Duodenal mucosa (tissue), 2 donors: ENCODE measurements around the gene TMEM167A.
A peak's percentile ranks its signal among the peaks of the same experiment; 100 is the strongest.
"Not testable (repeated sequence)": the region's sequence is repeated elsewhere in the genome, so short reads cannot be mapped to it uniquely, and the experiment has no call there.

Experiments
- H3K27ac ChIP-seq: one replicate; pipeline ENCODE4 v1.7.0; 2013; ENCODE audit warnings: low read depth, low read length
- H3K27me3 ChIP-seq, 2 donors: one replicate each; pipeline ENCODE4 v1.7.0; 2013; ENCODE audit warnings: low read length in 2 of 2, control low read depth in 1 of 2; ENCODE audit not compliant: insufficient read depth in 2 of 2, control insufficient read depth in 1 of 2
- H3K36me3 ChIP-seq, 2 donors: one replicate each; pipeline ENCODE4 v1.7.0; 2013; ENCODE audit warnings: low read length in 2 of 2, control low read depth in 1 of 2; ENCODE audit not compliant: insufficient read depth in 2 of 2, control insufficient read depth in 1 of 2
- H3K4me1 ChIP-seq, 2 donors: one replicate each; pipeline ENCODE4 v1.7.0; 2013; ENCODE audit warnings: low read length in 2 of 2, control low read depth in 1 of 2; ENCODE audit not compliant: insufficient read depth in 2 of 2, control insufficient read depth in 1 of 2
- H3K4me3 ChIP-seq, 2 donors: one replicate each; pipeline ENCODE4 v1.7.0; 2013; ENCODE audit warnings: low read length in 2 of 2, low read depth in 1 of 2
- H3K9ac ChIP-seq, 2 donors: one replicate each; pipeline ENCODE4 v1.7.0; 2013; ENCODE audit warnings: low read length in 2 of 2, low read depth in 1 of 2
- H3K9me3 ChIP-seq, 2 donors: one replicate each; pipeline ENCODE4 v1.7.0; 2013; ENCODE audit warnings: low read length in 2 of 2, control low read depth in 1 of 2; ENCODE audit not compliant: control insufficient read depth in 1 of 2

TMEM167A gene

GRCh38 chr5:83092619-83093018 is 15.4 kb upstream of the TMEM167A start:
- no peak overlapping the region for H3K4me3 ChIP-seq
- no peaks in the 10 kb centered on the region for H3K36me3 ChIP-seq
- H3K4me1 ChIP-seq = peaks cover 6 to 8% of the 10 kb centered on the region in 2 donors
- no peaks in the 10 kb centered on the region for H3K27me3 ChIP-seq
- no peak overlapping the region for H3K27ac ChIP-seq
- no peak overlapping the region for H3K9ac ChIP-seq
- H3K9me3 ChIP-seq = peaks cover 6 to 18% of the 10 kb centered on the region in 2 donors

DNA sequence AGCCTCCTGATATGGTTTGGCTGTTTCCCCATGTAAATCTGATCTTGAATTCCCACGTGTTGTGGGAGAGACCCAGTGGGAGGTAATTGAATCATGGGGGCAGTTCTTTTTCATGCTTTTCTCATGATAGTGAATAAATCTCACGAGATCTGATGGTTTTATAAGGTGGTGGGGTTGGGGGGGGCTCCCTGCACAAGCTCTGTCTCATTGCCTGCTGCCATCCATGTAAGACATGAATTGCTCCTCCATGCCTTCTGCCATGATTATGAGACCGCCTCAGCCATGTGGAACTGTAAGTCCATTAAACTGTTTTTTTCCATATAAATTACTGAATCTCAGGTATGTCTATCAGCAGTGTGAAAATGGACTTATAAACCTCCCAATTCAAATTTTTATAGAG is 13.0 kb upstream of the TMEM167A start:
- H3K4me1 ChIP-seq = no peaks in the 10 kb centered on the region
- H3K9ac ChIP-seq = no peak overlapping the region
- no peak overlapping the region for H3K27ac ChIP-seq
- no peaks in the 10 kb centered on the region for H3K27me3 ChIP-seq
- H3K4me3 ChIP-seq = no peak overlapping the region
- H3K9me3 ChIP-seq = peaks cover 6 to 18% of the 10 kb centered on the region in 2 donors
- no peaks in the 10 kb centered on the region for H3K36me3 ChIP-seq

GRCh38 chr5:83085106-83085505 is 7.9 kb upstream of the TMEM167A start:
- peaks cover 0 to 3% of the 10 kb centered on the region in 2 donors for H3K9me3 ChIP-seq
- H3K4me1 ChIP-seq = peaks cover 0 to 12% of the 10 kb centered on the region in 2 donors
- H3K4me3 ChIP-seq = no peak overlapping the region
- H3K27me3 ChIP-seq = no peaks in the 10 kb centered on the region
- H3K36me3 ChIP-seq = no peaks in the 10 kb centered on the region
- H3K27ac ChIP-seq = no peak overlapping the region
- no peak overlapping the region for H3K9ac ChIP-seq

DNA sequence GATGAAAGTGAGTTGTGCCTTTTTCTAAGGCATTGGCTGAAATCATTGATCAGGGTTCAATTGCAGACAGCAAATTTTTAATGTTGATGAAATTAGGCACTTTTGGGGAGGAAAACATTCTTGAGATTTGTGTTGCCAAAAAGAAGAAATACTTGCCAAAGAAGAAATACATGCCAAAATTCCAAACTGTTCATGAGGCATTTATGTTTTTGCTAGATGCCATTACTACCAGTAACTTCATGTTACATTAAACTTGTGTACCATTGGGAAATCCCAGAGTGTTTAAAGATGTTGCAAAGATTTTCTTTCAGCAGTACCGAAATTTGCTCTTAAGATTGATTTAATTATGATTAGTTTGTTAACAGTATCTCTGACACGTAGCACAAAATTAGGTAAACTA is 7.1 kb upstream of the TMEM167A start:
- Histone ChIP-seq H3K4me3 (no peak overlapping the region), H3K27ac (no peak overlapping the region), H3K4me1 (peaks cover 0 to 12% of the 10 kb centered on the region in 2 donors), H3K9me3 (no peaks in the 10 kb centered on the region), H3K36me3 (no peaks in the 10 kb centered on the region), H3K9ac (no peak overlapping the region), H3K27me3 (no peaks in the 10 kb centered on the region)

DNA sequence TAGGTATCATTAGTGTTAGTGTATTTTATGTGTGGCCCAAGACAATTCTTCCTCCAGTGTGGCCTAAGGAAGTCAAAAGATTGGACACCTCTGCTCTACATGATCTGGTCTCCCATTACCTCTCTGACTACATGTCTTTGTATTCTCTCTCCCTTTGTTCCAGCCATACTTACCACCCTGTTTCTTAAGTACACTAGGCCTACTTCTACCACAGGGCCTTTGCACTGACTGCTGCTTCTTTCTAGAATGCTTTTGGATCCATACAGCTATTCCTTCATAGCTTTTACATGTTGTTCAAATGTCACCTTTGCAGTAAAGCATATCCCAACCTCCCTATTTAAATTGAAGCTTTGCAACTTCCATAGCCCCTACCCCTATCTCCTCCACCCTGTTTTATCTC is 5.6 kb upstream of the TMEM167A start:
- Histone ChIP-seq H3K9ac (no peak overlapping the region), H3K4me1 (peaks cover 6 to 21% of the 10 kb centered on the region in 2 donors), H3K36me3 (no peaks in the 10 kb centered on the region), H3K27me3 (no peaks in the 10 kb centered on the region), H3K4me3 (no peak overlapping the region), H3K9me3 (no peaks in the 10 kb centered on the region), H3K27ac (no peak overlapping the region)

- H3K9ac ChIP-seq = peak overlapping the region; percentile 65 to 97
- H3K36me3 ChIP-seq = peaks cover 0 to 4% of the 10 kb centered on the region in 2 donors
- H3K9me3 ChIP-seq = no peaks in the 10 kb centered on the region
- H3K27me3 ChIP-seq = no peaks in the 10 kb centered on the region
- H3K27ac ChIP-seq = peak overlapping the region; percentile 65
- H3K4me3 ChIP-seq = peak overlapping the region; percentile 97 to 100
- H3K4me1 ChIP-seq = peaks cover 20 to 22% of the 10 kb centered on the region in 2 donors
Measured at GRCh38 chr5:83077662-83078261, 568 bp upstream of the TMEM167A start.

GRCh38 chr5:83072966-83073365 is 4.2 kb downstream of the TMEM167A start:
- H3K27ac ChIP-seq = no peak overlapping the region
- no peaks in the 10 kb centered on the region for H3K27me3 ChIP-seq
- H3K4me1 ChIP-seq = peaks cover 18 to 19% of the 10 kb centered on the region in 2 donors
- H3K9ac ChIP-seq = no peak overlapping the region
- H3K4me3 ChIP-seq = no peak overlapping the region
- peaks cover 0 to 4% of the 10 kb centered on the region in 2 donors for H3K36me3 ChIP-seq
- no peaks in the 10 kb centered on the region for H3K9me3 ChIP-seq

- no peak overlapping the region for H3K9ac ChIP-seq
- no peak overlapping the region for H3K27ac ChIP-seq
- no peaks in the 10 kb centered on the region for H3K27me3 ChIP-seq
- H3K36me3 ChIP-seq = peaks cover 0 to 4% of the 10 kb centered on the region in 2 donors
- H3K4me1 ChIP-seq = peaks cover 16 to 17% of the 10 kb centered on the region in 2 donors
- H3K9me3 ChIP-seq = no peaks in the 10 kb centered on the region
- no peak overlapping the region for H3K4me3 ChIP-seq
Measured at GRCh38 chr5:83071286-83072051, 5.7 kb downstream of the TMEM167A start.

- Histone ChIP-seq H3K4me1 (peaks cover 9 to 14% of the 10 kb centered on the region in 2 donors), H3K9me3 (no peaks in the 10 kb centered on the region), H3K9ac (no peak overlapping the region), H3K27me3 (no peaks in the 10 kb centered on the region), H3K36me3 (peaks cover 0 to 6% of the 10 kb centered on the region in 2 donors), H3K27ac (no peak overlapping the region), H3K4me3 (no peak overlapping the region)
Measured at GRCh38 chr5:83069096-83069799, 7.9 kb downstream of the TMEM167A start.

GRCh38 chr5:83067377-83067776 is 9.8 kb downstream of the TMEM167A start:
- not testable (repeated sequence) for H3K9ac ChIP-seq, H3K4me1 ChIP-seq, H3K27ac ChIP-seq, H3K4me3 ChIP-seq, H3K9me3 ChIP-seq, H3K36me3 ChIP-seq, H3K27me3 ChIP-seq
